ENCODE measurements around the gene TMEM219.

DNA sequence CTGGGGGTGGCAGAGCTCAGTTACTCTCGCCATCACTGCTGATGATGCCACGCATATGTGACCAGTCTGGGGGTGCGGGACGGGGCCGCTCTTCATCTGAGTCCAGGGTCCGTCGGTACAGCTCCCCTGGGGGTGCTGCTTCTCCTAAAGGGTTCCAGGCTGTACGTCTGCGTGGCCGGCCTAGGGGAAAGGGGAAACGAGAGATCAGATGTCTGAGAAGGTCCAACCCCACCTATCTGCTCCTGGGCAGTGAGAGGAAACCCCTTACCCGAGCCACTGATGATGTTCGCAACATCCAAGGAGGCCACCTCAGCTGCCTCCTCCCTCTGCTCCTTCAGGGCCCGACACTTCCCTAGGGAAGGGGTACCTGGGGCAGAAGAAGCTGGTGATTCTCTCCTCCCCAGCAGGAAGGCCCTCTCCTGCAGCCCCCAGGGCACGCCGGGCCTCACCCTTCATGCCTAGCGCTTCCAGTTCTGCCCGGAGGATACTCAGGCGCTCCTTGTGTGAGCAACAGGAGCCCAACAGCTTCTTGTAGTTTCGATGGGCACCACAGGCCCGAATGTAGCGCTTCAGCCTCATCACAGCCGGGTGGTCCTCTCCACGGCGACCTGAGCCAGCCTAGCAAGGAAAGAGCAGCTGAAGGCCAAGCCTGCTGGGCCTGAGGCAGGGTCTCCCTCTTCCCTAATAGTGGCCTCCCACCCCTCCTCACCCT is 31.5 kb downstream of the TMEM219 start:
- TF ChIP-seq, protein P1, sequence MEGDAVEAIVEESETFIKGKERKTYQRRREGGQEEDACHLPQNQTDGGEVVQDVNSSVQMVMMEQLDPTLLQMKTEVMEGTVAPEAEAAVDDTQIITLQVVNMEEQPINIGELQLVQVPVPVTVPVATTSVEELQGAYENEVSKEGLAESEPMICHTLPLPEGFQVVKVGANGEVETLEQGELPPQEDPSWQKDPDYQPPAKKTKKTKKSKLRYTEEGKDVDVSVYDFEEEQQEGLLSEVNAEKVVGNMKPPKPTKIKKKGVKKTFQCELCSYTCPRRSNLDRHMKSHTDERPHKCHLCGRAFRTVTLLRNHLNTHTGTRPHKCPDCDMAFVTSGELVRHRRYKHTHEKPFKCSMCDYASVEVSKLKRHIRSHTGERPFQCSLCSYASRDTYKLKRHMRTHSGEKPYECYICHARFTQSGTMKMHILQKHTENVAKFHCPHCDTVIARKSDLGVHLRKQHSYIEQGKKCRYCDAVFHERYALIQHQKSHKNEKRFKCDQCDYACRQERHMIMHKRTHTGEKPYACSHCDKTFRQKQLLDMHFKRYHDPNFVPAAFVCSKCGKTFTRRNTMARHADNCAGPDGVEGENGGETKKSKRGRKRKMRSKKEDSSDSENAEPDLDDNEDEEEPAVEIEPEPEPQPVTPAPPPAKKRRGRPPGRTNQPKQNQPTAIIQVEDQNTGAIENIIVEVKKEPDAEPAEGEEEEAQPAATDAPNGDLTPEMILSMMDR (IDR thresholded peaks at IDR 0.05), result no peak
- TF ChIP-seq POLR2AphosphoS5 (IDR thresholded peaks at IDR 0.05) (no peak), POLR2A (IDR thresholded peaks at IDR 0.05) (no peak), EP300 (IDR thresholded peaks at IDR 0.05; ENCODE audit: low read depth) (no peak)

All from transverse colon (tissue), 4 donors.